AG04450 (cell line): ENCODE results near the gene HMSD. TPM values are rescaled to one million over a fixed set of nuclear protein-coding genes. Genes with fewer than 3 reads are reported as not detected.

ENCODE experiments used
- CTCF ChIA-PET: fragments of 300-600, 350-600 bp; formaldehyde crosslinking; extraction: SDS; loops from one replicate; lab custom pipeline; 2022; ENCODE audit warnings: antibody characterized with exemption, inconsistent platforms; lab: Charles Lee
- POLR2A ChIA-PET: fragments of 350-600 bp; formaldehyde crosslinking; extraction: SDS; loops from one replicate; lab custom pipeline; 2021; ENCODE audit warnings: antibody characterized with exemption, inconsistent platforms; lab: Yijun Ruan, JAX
- DNase-seq: peaks from one replicate; pipeline ENCODE4 v3.0.0-alpha.2; 2011; ENCODE audit warnings: low read depth, low spot score
- H3K27ac ChIP-seq: one replicate; pipeline ENCODE4 v1.5.1; 2012; ENCODE audit warnings: low read depth, low read length, control low read depth
- H3K27me3 ChIP-seq: one replicate; pipeline ENCODE4 v1.6.0; 2012; ENCODE audit warnings: low read length; ENCODE audit not compliant: control insufficient read depth, insufficient read depth
- H3K4me3 ChIP-seq: 2 replicates; pipeline ENCODE4 v1.5.1; 2011; ENCODE audit warnings: mild to moderate bottlenecking, low read depth, low read length, control low read depth
- H3K9me3 ChIP-seq: 2 replicates; pipeline ENCODE4 v1.5.1; 2012; ENCODE audit warnings: low read length; ENCODE audit not compliant: control insufficient read depth, insufficient read depth
- CTCF ChIP-seq: IDR thresholded peaks from 2 replicates; pipeline ENCODE4 v1.5.1; 2011; ENCODE audit warnings: low read depth, low read length, control low read depth, inconsistent platforms
- polyA plus RNA-seq: library from polyadenylated mRNA; depleted of rRNA; stranded (reverse); fragments of >200 nt; gene quantifications from 2 replicates; pipeline ENCODE4 v1.2.3, GENCODE V29; 2011

Gene HMSD
- polyA plus RNA-seq, 1 experiment: 0.63 TPM

- H3K27ac ChIP-seq: no peak overlapping the region
- CTCF ChIA-PET: interaction anchor here (0.9 to 7.8 kb wide), 8 partner anchors 11 to 33 kb away, joined by 3 to 128 read pairs (median 10); no protein-coding TSS in a partner anchor
- peaks cover 5% of the 10 kb centered on the region for H3K27me3 ChIP-seq
- DNase-seq: no peak
- TF ChIP-seq CTCF: no peak
- no peak overlapping the region for H3K4me3 ChIP-seq
- POLR2A ChIA-PET: no interaction called here
- no peaks in the 10 kb centered on the region for H3K9me3 ChIP-seq
These were observed 13.0 kb downstream of the HMSD start for GRCh38 chr18:63962137-63962536.

GRCh38 chr18:63963615-63964256, 14.6 kb downstream of the HMSD start:
- ChIA-PET POLR2A (no interaction called here), CTCF (interaction anchor here (0.6 to 7.8 kb wide), 34 partner anchors 9 to 1433 kb away, joined by 3 to 128 read pairs (median 5); partner anchors contain the start of genes HMSD and SERPINB10)
- Histone ChIP-seq H3K9me3 (no peaks in the 10 kb centered on the region), H3K4me3 (no peak overlapping the region), H3K27me3 (peaks cover 5% of the 10 kb centered on the region), H3K27ac (no peak overlapping the region)
- TF ChIP-seq CTCF: peak; percentile 98
- peak; percentile 45 for DNase-seq

- CTCF ChIA-PET: interaction anchor here (0.7 to 7.8 kb wide), 7 partner anchors 11 to 30 kb away, joined by 3 to 128 read pairs (median 21); no protein-coding TSS in a partner anchor
- no peaks in the 10 kb centered on the region for H3K9me3 ChIP-seq
- no peak overlapping the region for H3K27ac ChIP-seq
- peaks cover 5% of the 10 kb centered on the region for H3K27me3 ChIP-seq
- DNase-seq: no peak
- no peak for TF ChIP-seq CTCF
- H3K4me3 ChIP-seq: no peak overlapping the region
- POLR2A ChIA-PET: no interaction called here
These were observed 15.8 kb downstream of the HMSD start for GRCh38 chr18:63964908-63965307.

- Histone ChIP-seq H3K9me3 (no peaks in the 10 kb centered on the region; the same call in 1 of the 2 replicates), H3K27ac (no peak overlapping the region), H3K4me3 (no peak overlapping the region), H3K27me3 (peaks cover 5% of the 10 kb centered on the region)
- CTCF ChIA-PET: interaction anchor here (1.2 to 7.8 kb wide), 2 partner anchors 29 kb away, joined by 4 to 128 read pairs; no protein-coding TSS in a partner anchor
- POLR2A ChIA-PET: no interaction called here
- TF ChIP-seq CTCF: no peak
- no peak for DNase-seq
These were observed 16.7 kb downstream of the HMSD start for GRCh38 chr18:63965716-63966330.
